Skin of body (tissue), 2 donors: ENCODE results near the gene CDK14. TPM values are rescaled to one million over a fixed set of nuclear protein-coding genes. Genes with fewer than 3 reads are reported as not detected.

Experiments used
- DNase-seq: peaks from one replicate; lab custom pipeline; 2025; lab: John Stamatoyannopoulos, UW
- total RNA-seq: library from RNA; depleted of rRNA; stranded (reverse); fragments of >200 nt; gene quantifications from one replicate; pipeline ENCODE4 v1.2.3, GENCODE V29; 2014

CDK14 gene
- 51.6 TPM for total RNA-seq

DNA sequence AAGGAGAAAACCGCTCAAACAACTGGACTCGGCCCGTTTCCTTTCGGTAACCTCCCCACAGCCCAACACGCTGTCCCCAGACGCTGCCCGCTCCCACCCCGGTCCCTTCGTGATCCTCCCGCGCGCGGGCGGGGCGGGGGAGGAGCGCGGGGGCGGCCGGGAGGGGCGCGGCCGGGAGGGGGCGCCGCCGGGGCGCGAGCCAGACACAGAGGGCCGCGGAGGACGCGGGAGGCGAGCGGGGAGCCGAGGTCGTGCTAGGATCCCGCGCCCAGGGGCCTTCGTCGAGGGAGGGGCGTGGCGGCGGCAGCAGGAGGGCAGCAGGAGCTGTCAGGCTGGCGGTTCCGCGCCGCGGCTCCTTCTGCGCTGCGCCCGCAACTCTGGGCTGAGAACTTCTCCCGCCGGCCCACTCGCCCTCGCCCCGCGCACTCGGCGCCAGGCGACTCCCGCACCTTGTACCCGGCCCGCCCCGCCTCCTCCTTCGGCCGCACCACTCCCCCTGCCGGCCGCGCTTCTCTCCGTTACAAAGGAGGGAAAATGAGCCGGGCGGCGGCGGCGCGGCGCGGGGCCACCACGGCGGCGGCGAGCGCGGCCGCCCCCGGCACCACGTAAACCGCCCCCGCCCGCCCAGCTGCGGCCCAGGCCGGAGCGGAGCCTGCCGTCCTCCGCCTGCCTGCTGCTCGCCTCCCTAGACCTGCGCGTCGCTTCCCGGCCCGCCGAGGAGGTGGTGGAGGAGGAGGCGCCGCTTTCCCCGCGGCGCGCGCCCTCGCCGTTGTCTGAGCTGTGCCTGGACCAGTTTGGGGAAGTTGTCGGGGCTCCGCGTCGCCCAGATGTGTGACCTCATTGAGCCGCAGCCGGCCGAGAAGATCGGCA, at the start of gene CDK14:
Gene CDK14, plus strand, starts transcription at position 521 of the 870 bp plus-strand sequence. Its CDS starts 307 bp downstream, at position 828.
- peak; percentile 69 for DNase-seq

GRCh38 chr7:90551036-90551435, 45.1 kb upstream of the CDK14 start:
- DNase-seq, result no peak

GRCh38 chr7:90552521-90552920, 43.6 kb upstream of the CDK14 start:
- no peak for DNase-seq

GRCh38 chr7:90560730-90561129, 35.4 kb upstream of the CDK14 start:
- DNase-seq, result no peak

GRCh38 chr7:90563286-90563685, 32.8 kb upstream of the CDK14 start:
- DNase-seq, result no peak

DNA sequence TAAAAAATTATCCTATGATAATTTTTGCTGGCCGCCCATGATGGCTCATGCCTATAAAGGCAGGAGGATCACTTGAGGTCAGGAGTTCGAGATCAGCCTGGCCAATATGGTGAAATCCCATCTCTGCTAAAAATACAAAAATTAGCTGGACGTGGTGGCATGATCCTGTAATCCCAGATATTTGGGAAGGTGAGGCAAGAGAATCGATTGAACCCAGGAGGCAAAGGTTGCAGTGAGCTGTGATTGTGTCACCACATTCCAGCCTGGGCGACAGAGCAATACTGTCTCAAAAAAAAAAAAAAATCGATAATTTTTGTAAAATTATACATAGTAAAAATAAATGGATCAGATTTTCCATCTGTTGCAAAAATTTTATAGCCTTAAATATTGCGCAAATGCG, 31.7 kb upstream of the CDK14 start:
- no peak for DNase-seq

DNA sequence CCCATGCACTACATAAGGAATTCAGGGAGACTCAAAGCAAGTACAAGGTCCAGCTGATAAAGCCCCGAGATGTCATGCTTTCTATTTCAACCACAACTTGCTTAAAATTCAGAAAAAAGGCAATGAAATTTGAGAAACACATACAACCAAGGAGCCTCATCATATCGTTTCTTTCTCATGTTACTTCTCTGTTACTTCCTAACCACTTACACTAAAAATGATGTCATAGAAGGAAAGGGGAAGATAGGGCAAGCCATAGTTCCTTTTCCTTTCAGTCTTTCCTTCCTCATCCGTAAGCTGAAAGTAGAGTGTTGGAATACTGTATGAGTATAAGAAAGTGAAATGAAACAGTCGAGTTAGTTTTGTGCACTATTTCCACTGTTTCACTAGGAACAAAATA, 27.9 kb upstream of the CDK14 start:
- no peak for DNase-seq

DNA sequence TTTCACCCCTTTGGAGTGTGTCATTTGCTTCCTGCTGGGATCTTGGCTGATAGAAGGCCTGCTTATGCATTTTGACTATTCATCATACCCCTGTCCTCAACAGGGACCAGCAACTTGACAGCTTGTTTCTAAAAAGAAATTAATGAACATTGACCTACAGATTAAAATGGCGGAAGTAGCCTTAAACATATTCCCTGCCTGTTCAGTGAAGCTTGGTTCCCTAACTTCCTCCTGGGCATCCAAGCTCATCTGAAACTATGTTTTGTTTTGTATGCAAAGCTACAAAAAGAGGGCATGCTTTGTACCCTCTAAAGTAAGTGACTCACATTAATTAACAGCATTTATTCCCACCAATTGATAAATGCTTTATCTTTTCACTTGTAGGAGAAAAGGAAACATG, 26.8 kb upstream of the CDK14 start:
- DNase-seq, result no peak

DNA sequence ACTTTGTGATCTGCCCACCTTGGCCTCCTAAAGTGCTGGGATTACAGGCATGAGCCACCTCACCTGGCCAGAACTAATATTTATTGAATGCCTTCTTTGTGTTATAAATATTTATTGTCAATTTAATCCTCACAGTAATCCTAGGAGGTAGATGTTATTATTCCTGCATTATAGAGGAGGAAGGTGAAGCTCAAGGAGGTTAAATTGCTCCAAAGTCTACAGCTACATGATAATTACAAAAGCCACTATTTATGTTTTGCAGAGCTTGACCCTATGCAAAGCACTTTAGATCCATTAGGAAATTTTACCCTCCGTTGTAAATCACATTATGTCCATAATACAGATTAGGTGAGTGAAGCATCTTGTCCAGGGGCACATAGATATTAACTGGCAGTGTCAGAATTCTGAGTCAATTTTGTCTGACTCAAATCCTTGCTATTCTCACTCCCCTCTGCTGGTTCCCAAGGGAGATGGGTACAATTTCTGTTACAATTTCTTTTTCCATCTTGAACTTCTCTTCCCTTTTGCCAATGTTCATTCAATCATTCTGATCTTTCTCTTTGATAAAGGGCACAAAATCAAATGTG, 25.7 kb upstream of the CDK14 start:
- no peak for DNase-seq

DNA sequence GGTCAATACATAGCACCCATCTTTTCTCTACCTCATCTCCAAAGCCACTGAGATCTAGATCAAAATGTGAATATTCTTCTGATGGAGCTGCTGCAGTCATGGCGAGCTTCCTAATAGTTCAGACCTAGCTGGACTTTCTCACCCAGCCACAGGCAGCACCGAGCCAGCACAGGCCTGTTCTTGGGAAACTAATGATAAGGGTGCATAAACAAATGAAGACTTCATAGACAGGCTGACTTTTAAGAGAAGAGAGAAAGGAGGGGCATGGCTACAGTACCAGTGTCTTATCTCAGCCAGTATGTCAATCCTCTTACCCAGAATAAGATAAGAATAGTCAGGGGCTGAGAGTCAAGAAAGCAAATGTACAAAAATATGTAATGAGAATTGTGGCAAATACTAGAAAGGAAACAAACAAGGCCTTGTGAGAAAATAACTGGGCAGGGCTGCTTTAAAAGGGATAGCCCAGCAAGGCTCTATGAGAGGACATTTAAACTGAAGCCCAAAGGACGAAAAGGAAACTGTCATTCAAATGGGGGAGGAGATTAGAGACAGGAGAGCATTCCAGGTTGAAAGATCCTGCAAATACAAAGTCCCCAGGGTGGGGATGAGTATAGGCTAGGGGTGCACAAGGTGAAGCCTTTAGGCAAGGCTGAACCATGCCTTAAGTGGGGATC, 21.8 kb upstream of the CDK14 start:
- DNase-seq, result no peak

DNA sequence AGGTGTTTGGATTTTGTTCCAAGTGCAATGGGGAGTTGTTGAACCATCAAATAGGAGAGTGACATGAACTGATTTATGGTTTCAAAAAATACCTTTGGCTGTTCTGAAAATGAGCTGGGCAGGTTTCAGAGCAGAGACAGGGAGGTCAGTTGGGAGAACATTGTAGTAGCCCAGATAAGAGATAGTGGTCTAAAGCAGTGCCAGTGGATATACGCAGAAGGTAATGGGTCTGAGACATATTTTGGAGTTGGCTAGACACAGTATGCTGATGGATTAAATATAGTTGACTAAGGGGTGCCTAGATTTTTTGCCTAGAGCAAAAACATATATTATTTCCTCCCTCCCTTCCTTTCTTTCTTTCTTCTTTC, 21.3 kb upstream of the CDK14 start:
- DNase-seq, result no peak

GRCh38 chr7:90579181-90579688, 16.9 kb upstream of the CDK14 start:
- no peak for DNase-seq

DNA sequence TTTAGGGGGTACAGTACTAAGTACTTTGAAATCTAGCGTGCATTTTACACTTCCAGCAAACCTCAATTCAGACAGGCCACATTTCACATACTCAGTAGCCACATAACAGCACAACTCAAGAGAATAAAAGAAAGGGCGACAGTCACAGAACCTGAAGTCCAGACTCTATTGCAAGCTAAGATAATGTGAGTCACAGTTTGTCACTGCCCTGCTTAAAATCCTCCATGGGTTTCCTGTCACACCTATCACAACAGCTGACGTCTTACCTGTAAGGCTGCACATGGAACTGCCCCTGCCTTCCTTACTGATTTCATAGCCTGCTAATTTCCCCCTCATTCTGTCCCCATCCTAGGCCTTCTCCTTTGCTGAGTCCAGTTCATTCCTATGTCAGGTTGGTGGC, 16.1 kb upstream of the CDK14 start:
- no peak for DNase-seq

DNA sequence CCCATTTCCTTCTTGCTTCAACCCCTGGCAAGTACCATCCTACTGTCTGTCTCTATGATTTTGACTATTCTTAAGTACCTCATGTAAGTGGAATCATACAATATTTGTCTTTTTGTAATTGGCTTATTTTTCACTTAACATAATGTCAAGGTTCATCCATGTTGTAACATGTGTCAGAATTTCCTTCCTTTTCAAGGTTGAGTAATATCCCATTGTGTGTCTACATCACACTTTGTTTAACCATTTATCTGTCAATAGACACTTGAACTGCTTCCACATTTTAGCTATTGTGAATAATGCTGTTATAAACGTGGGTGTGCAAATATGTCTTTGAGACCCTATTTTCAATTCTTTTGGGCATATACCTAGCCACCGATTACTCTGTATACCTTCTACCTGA, 14.0 kb upstream of the CDK14 start:
- DNase-seq, result no peak

DNA sequence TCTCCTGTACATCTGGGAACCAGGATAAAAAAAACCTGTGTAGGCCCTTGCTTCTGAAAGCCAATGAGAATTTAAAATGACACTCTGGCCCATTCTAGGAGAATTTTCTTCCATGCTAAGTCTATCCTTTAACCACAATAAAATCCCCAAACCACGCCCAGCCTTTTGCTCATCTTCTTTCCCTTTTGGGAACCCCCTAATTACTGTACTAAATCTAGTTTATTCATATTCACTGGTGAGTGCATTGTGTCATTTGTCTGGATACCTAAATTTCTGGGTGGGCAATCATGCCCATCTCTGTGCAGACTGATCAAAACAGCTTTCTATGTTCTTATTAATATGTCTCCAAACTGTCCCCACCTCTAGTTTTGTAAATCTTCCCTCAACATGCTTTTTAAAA, 11.7 kb upstream of the CDK14 start:
- no peak for DNase-seq

DNA sequence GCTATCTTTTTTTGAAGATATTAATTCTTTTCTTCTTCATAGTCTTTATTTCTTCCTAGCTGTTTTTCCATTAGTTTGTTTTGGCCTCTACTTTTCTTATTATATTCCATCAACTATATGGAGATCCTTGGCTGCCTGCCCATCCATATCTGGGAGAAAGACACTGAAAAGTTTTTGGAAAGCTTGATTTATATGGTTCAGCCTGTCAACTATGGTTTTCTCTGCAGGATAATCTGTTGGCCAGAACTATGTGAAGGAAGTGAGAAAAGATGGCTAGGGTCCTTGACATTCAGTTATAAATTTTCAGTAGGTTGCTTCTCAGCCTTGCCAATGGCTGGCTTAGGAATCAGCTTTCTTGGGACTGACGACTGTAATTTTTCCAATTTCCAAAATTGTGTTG, 10.0 kb upstream of the CDK14 start:
- DNase-seq, result no peak

GRCh38 chr7:90587766-90588165, 8.4 kb upstream of the CDK14 start:
- DNase-seq, result no peak

DNA sequence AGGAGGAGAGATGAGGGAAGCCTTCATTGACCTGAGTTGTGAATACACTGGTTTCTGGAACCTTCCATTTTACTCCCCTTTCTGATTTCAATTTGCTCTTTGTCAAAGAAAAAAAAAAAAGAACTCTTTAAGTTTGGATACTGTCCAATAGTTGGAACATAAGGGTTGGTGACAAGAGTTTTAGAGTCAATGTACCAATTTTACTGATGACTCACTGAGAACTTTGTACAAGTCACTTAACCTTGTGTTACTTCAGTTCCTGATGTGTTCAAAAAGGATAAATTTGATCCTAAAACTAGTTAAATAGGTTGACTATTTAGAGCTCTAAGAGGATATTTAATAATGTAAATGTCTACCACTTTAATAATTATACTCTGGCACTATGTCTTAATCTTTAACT, 4.1 kb upstream of the CDK14 start:
- no peak for DNase-seq

- DNase-seq, result no peak
Observed at GRCh38 chr7:90593205-90593604, 2.9 kb upstream of the CDK14 start.

DNA sequence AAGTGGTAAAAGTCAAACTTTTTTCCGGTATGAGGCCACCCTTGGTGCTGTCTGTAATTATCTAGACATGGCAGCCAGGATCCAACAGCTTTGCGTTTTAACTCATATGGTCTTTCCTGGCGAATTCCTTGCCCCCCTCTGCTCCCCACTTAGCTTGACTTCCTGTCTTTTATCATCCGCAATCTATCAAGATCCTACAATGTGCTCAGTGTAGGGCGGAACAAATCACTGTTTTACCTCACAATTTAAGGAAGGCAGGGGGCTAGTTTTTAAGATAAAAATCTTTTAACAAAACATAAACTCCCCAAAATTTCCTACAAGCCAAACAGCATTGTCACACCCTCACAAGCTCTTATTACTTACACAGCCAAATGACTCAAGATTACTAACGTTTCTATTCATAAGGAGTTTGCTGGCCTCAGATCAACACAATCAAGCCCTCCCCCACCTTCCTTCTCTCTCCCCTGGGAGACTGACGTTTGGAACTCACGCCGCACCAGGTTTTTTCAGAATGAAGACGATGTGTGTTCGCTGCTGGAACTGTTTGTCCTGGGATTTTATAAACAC, 1.3 kb upstream of the CDK14 start:
- DNase-seq, result peak; percentile 51

DNA sequence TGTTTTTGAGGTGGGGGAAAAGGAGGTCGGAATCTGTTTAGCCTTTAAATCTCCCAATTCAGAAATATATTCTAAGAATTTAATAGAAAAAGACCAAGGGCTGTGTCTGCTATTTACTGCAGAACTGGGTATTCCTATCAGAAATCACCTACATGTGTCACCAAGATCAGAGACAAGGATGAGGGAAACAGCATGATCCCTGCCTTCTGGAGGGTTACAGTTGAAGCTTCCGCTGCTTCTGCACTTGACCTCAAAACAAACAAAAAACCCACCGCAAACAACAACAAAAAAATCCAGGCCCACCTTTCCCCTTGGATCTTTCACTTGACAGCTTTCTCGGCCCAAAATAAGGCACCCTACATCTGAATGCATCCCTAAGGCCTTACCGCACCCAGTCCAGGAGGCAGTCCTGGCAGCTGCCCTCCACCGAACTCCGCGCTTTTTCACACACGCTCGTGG, 750 bp upstream of the CDK14 start:
- peak; percentile 69 for DNase-seq
